ENCODE measurements around the gene AFP. TPM values are rescaled to one million over a fixed set of nuclear protein-coding genes. Genes with fewer than 3 reads are reported as not detected.

The AFP gene
- total RNA-seq, 2 experiments from 2014 or later: not detected

- no peak for DNase-seq (ENCODE audit: low spot score)
- TF ChIP-seq EZH2phosphoT487 (IDR thresholded peaks at IDR 0.05; ENCODE audit: borderline replicate concordance, low read depth, low read length): no peak
- TF ChIP-seq CTCF (conservative IDR thresholded peaks at IDR 0.05; ENCODE audit: low read length): no peak
- Histone ChIP-seq H3K4me3 (ENCODE audit: low read depth, low read length, poor library complexity, severe bottlenecking) (no peak overlapping the region), H3K4me1 (ENCODE audit: insufficient read depth, low read length, poor library complexity, severe bottlenecking) (no peaks in the 10 kb centered on the region), H3K4me2 (ENCODE audit: low read length) (no peak overlapping the region), H4K20me1 (ENCODE audit: insufficient read depth, low read length) (no peaks in the 10 kb centered on the region), H3K27ac (ENCODE audit: low read depth, low read length, poor library complexity, severe bottlenecking) (no peak overlapping the region), H3K9me2 (ENCODE audit: insufficient read depth, low read length) (no peaks in the 10 kb centered on the region), H2AFZ (ENCODE audit: low read length) (no peak overlapping the region), H3K36me3 (ENCODE audit: insufficient read depth, low read length) (no peaks in the 10 kb centered on the region), H3K9me3 (ENCODE audit: low read length) (no peaks in the 10 kb centered on the region), H3K79me2 (ENCODE audit: insufficient read depth, low read depth, low read length) (no peaks in the 10 kb centered on the region)
- POLR2A ChIA-PET: no interaction called here
- BruUV-seq (replicated peaks): no TSS peak
- intact Hi-C loops (cut with micrococcal nuclease; ENCODE audit: unreplicated experiment): loop anchor here (10.0 kb wide), 1 partner anchor 67 kb away; no protein-coding TSS in a partner anchor
- CTCF ChIA-PET (ENCODE audit: unreplicated experiment): no interaction called here
Measured at GRCh38 chr4:73421708-73422457, 14.1 kb upstream of the AFP start.

GRCh38 chr4:73422458-73422752 is 13.6 kb upstream of the AFP start:
- ChIA-PET POLR2A (no interaction called here), CTCF (ENCODE audit: unreplicated experiment) (no interaction called here)
- no peak overlapping the region for H3K4me3 ChIP-seq (ENCODE audit: low read depth, low read length, poor library complexity, severe bottlenecking)
- H3K4me2 ChIP-seq (ENCODE audit: low read length): no peak overlapping the region
- TF ChIP-seq EZH2phosphoT487 (IDR thresholded peaks at IDR 0.05; ENCODE audit: borderline replicate concordance, low read depth, low read length) (no peak), CTCF (conservative IDR thresholded peaks at IDR 0.05; ENCODE audit: low read length) (no peak)
- BruUV-seq (replicated peaks): no TSS peak
- no peaks in the 10 kb centered on the region for H3K9me2 ChIP-seq (ENCODE audit: insufficient read depth, low read length)
- no peak overlapping the region for H2AFZ ChIP-seq (ENCODE audit: low read length)
- H3K79me2 ChIP-seq (ENCODE audit: insufficient read depth, low read depth, low read length): no peaks in the 10 kb centered on the region
- no peaks in the 10 kb centered on the region for H3K36me3 ChIP-seq (ENCODE audit: insufficient read depth, low read length)
- no peak overlapping the region for H3K27ac ChIP-seq (ENCODE audit: low read depth, low read length, poor library complexity, severe bottlenecking)
- DNase-seq (ENCODE audit: low spot score): no peak
- H4K20me1 ChIP-seq (ENCODE audit: insufficient read depth, low read length): no peaks in the 10 kb centered on the region
- H3K9me3 ChIP-seq (ENCODE audit: low read length): no peaks in the 10 kb centered on the region
- H3K4me1 ChIP-seq (ENCODE audit: insufficient read depth, low read length, poor library complexity, severe bottlenecking): no peaks in the 10 kb centered on the region
- intact Hi-C loops (cut with micrococcal nuclease; ENCODE audit: unreplicated experiment): loop anchor here (10.0 kb wide), 1 partner anchor 68 kb away; no protein-coding TSS in a partner anchor

GRCh38 chr4:73423184-73423583 is 12.8 kb upstream of the AFP start:
- ChIA-PET POLR2A (no interaction called here), CTCF (ENCODE audit: unreplicated experiment) (no interaction called here)
- intact Hi-C loops (cut with micrococcal nuclease; ENCODE audit: unreplicated experiment): loop anchor here (10.0 kb wide), 1 partner anchor 68 kb away; no protein-coding TSS in a partner anchor
- no peak for DNase-seq (ENCODE audit: low spot score)
- no peaks in the 10 kb centered on the region for H3K79me2 ChIP-seq (ENCODE audit: insufficient read depth, low read depth, low read length)
- H2AFZ ChIP-seq (ENCODE audit: low read length): no peak overlapping the region
- no peak overlapping the region for H3K27ac ChIP-seq (ENCODE audit: low read depth, low read length, poor library complexity, severe bottlenecking)
- H3K4me1 ChIP-seq (ENCODE audit: insufficient read depth, low read length, poor library complexity, severe bottlenecking): no peaks in the 10 kb centered on the region
- no peak overlapping the region for H3K4me2 ChIP-seq (ENCODE audit: low read length)
- TF ChIP-seq EZH2phosphoT487 (IDR thresholded peaks at IDR 0.05; ENCODE audit: borderline replicate concordance, low read depth, low read length) (no peak), CTCF (conservative IDR thresholded peaks at IDR 0.05; ENCODE audit: low read length) (no peak)
- no peaks in the 10 kb centered on the region for H3K9me3 ChIP-seq (ENCODE audit: low read length)
- H3K36me3 ChIP-seq (ENCODE audit: insufficient read depth, low read length): no peaks in the 10 kb centered on the region
- H3K4me3 ChIP-seq (ENCODE audit: low read depth, low read length, poor library complexity, severe bottlenecking): no peak overlapping the region
- BruUV-seq (replicated peaks): no TSS peak
- H3K9me2 ChIP-seq (ENCODE audit: insufficient read depth, low read length): no peaks in the 10 kb centered on the region
- H4K20me1 ChIP-seq (ENCODE audit: insufficient read depth, low read length): no peaks in the 10 kb centered on the region

Measured in OCI-LY7 (cell line).